Right lobe of liver (tissue), 4 donors: ENCODE data around the gene ZNF677.
"Not testable (repeated sequence)": the region's sequence is repeated elsewhere in the genome, so short reads cannot be mapped to it uniquely, and the experiment has no call there.

Source experiments
- CTCF ChIP-seq, 4 donors: fragments of 200-600 bp in 3 of 4; fragments of 450-650 bp in 1 of 4; IDR thresholded peaks; one replicate each; pipeline versions ENCODE4 v1.5.1 to v1.8.0; 2016 to 2022; ENCODE audit warnings: antibody characterized with exemption in 4 of 4, mild to moderate bottlenecking in 2 of 4
- POLR2A ChIP-seq: fragments of 450-650 bp; IDR thresholded peaks from one replicate; pipeline ENCODE4 v1.6.1; 2017; ENCODE audit warnings: antibody characterized with exemption, mild to moderate bottlenecking
- donor health status: DM: no; HTN: no; CAD: no.
- donor health status: DM: no; HTN: no; CAD: no.
- donor health status: DM: no; HTN: yes; CAD: no.

- not testable (repeated sequence) for TF ChIP-seq POLR2A; CTCF (IDR thresholded peaks at IDR 0.05)
Measured at GRCh38 chr19:53301341-53301740, 46.7 kb upstream of the ZNF677 start.
